IPS DF 6.9 (cell line): Measurements from ENCODE around the gene EXD1.
"Not testable (repeated sequence)": the region's sequence is repeated elsewhere in the genome, so short reads cannot be mapped to it uniquely, and the experiment has no call there.

Source experiments
- DNase-seq: peaks from one replicate; pipeline ENCODE4 v3.0.0-alpha.2; 2013; ENCODE audit warnings: low read depth, low spot score
- H3K27ac ChIP-seq: one replicate; pipeline ENCODE4 v1.5.1; 2013; ENCODE audit warnings: low read length, control low read depth
- H3K27me3 ChIP-seq: 2 replicates; pipeline ENCODE4 v1.6.1; 2013; ENCODE audit warnings: mild to moderate bottlenecking, low read length; ENCODE audit not compliant: control insufficient read depth, insufficient read depth
- H3K36me3 ChIP-seq: 2 replicates; pipeline ENCODE4 v1.6.1; 2013; ENCODE audit warnings: low read length; ENCODE audit not compliant: control insufficient read depth, insufficient read depth
- H3K4me1 ChIP-seq: 2 replicates; pipeline ENCODE4 v1.6.1; 2013; ENCODE audit warnings: low read length; ENCODE audit not compliant: control insufficient read depth, insufficient read depth
- H3K4me3 ChIP-seq: 2 replicates; pipeline ENCODE4 v1.5.1; 2013; ENCODE audit warnings: mild to moderate bottlenecking, low read length
- H3K9me3 ChIP-seq: 2 replicates; pipeline ENCODE4 v1.6.1; 2013; ENCODE audit warnings: low read length, inconsistent platforms; ENCODE audit not compliant: control insufficient read depth, insufficient read depth
- WGBS: extraction: QIAGEN DNeasy Blood & Tissue Kit; methylation state at CpG from one replicate; pipeline ENCODE4 v1.1.7; 2013; ENCODE audit warnings: mixed read lengths, missing lambda C conversion rate; ENCODE audit not compliant: insufficient read length, insufficient coverage; 5-methylcytosine and 5-hydroxymethylcytosine counted together

Gene EXD1, protein sequence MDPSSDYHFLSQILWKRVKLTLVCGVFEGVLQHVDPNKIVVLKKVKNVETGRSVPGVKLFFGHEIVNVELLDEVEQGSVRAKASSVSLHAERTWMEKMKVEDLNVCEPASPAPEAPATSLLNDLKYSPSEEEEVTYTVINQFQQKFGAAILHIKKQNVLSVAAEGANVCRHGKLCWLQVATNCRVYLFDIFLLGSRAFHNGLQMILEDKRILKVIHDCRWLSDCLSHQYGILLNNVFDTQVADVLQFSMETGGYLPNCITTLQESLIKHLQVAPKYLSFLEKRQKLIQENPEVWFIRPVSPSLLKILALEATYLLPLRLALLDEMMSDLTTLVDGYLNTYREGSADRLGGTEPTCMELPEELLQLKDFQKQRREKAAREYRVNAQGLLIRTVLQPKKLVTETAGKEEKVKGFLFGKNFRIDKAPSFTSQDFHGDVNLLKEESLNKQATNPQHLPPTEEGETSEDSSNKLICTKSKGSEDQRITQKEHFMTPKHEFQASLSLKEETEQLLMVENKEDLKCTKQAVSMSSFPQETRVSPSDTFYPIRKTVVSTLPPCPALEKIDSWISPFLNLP

DNA sequence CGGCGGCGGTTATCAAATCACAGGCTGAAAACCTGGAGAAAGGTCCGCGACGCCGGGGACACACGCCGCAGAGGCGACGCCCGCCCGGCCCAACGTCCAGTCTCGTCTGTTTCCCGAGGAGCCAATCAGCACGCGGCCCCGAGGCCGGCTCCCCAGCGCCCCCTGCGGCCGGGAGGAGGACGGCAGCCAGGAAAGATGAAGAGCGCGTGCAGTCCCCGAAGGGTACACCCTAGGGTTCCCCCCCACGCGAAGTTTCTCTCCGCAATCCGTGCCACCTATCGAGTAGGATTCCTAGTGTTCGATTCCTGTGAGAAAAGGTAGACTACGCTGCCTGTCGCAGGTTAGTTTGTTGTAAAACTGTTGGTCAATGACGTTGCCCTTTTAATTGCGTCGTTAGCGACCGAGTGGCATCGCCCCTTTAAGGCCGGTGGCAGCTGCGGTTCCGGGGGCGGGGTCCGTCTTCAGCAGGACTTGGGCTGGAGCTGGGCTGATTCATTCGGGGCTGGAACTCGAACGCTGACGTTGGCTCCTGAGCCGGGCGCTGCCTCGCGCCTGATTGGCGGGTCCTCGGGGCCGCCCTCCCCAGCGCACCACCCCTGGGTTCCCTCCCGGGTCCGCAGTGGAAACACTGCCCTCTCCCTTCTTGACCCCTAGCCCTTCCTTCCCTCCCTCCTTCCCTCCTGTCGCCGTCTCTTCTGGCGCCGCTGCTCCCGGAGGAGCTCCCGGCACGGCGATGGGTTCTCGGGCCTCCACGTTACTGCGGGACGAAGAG lies at the start of gene EXD1, which contains the start of gene CHP1:
Gene EXD1 (minus strand): TSS at position 108 of the 772 bp plus-strand sequence. CDS start 4,182 bp downstream, outside the sequence.
Gene CHP1 (plus strand): TSS at position 619 of the 772 bp plus-strand sequence. CDS start 115 bp downstream, at position 734.
- no peaks in the 10 kb centered on the region for H3K4me1 ChIP-seq

DNA sequence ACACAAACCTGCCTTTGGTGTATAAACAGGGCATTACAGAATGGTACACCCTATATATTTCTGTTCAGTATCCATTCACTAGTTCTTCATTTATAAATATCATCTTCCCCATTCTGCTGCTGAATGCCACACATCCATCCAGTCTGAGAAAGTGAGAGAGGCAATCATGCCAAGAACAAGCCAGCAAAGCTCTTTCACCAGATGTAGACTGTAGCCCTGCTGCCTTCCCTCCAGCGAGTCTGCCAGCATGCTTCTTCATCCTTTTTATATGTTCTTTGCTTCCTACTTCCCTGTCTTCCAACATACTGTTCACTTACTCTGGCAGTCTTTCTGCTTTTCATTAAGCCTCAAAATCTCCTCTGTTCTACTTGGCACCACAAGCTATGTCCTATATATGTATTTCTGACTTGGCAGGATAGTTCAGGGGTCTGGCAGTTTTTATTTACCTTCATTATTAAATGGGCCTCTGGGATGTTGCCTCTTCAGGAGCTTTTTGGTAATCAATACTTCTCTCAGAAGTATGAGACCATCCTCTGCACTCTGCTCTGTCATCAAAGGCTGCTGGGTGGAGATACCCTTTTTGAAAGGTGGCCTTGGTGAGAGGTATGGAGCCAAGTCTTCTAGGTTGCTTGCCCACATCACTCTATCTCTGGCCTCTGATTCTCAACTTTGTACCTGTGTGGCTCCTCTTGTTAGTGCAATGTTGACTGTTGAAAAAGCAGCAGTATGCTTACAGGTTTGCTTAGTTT lies 49.2 kb upstream of the EXD1 start:
- no peaks in the 10 kb centered on the region; the same call in 1 of the 2 replicates for H3K4me1 ChIP-seq
- DNase-seq = no peak
- H3K27me3 ChIP-seq = no peaks in the 10 kb centered on the region
- no peaks in the 10 kb centered on the region for H3K9me3 ChIP-seq
- no peak overlapping the region for H3K4me3 ChIP-seq
- H3K27ac ChIP-seq = no peak overlapping the region
- WGBS = no CpG with 5 or more reads among the region's 1 CpG
- H3K36me3 ChIP-seq = peaks cover 2% of the 10 kb centered on the region; the same call in 1 of the 2 replicates

More for the DNA sequence above, at the start of gene EXD1, which contains the start of gene CHP1:
- peak; percentile 95 for DNase-seq
- H3K36me3 ChIP-seq = no peaks in the 10 kb centered on the region
- no peaks in the 10 kb centered on the region for H3K9me3 ChIP-seq
- no peak within 1 kb of the TSS for H3K27ac ChIP-seq
- no CpG with 5 or more reads among the region's 72 CpGs for WGBS
- H3K27me3 ChIP-seq = no peaks in the 10 kb centered on the region
- peak within 1 kb of the TSS; percentile 59 for H3K4me3 ChIP-seq

DNA sequence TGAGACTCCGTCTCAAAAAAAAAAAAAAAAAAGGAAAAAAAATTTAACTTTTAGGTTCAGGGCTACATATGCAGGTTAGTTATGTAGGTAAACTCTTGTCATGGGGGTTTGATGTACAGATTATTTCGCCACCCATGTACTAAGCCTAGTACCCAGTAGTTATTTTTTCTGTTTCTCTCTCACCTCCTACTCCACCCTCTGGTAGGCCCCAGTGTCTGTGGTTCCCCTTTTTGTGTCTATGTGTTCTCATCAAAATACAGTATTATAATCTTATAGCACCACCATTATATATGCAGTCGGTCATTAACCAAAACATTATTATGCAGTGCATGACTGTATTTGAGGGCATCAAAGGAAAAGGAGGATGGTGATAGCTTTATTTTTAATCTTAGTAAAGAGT lies 47.8 kb upstream of the EXD1 start:
- no CpG with 5 or more reads among the region's 3 CpGs for WGBS
- Histone ChIP-seq H3K27me3 (no peaks in the 10 kb centered on the region), H3K36me3 (peaks cover 2% of the 10 kb centered on the region; the same call in 1 of the 2 replicates)

DNA sequence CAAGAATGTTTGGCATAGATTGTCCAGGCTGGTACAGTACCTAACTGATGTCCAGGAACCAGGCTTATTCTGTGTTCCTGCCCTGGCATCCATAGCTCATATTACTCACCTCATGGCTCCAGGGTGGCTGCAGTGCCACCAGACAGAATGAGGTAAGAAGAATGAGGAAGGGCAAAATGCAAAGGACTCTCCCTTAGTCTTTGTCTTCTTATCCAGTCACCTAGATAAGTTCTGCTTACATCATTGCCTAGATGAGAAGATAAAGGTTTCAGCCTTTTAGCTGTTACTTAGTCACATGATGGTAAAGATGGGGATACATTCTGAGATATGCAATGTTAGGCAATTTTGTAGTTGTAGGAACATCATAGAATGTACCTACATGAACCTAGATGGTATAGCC lies 46.3 kb upstream of the EXD1 start:
- H3K27ac ChIP-seq = no peak overlapping the region
- no peaks in the 10 kb centered on the region for H3K4me1 ChIP-seq
- H3K27me3 ChIP-seq = no peaks in the 10 kb centered on the region
- DNase-seq = no peak
- H3K36me3 ChIP-seq = peaks cover 2% of the 10 kb centered on the region; the same call in 1 of the 2 replicates
- H3K9me3 ChIP-seq = no peaks in the 10 kb centered on the region
- no peak overlapping the region for H3K4me3 ChIP-seq

More for the DNA sequence above, 47.8 kb upstream of the EXD1 start:
- Histone ChIP-seq H3K4me1 (no peaks in the 10 kb centered on the region; the same call in 1 of the 2 replicates), H3K9me3 (no peaks in the 10 kb centered on the region), H3K4me3 (no peak overlapping the region), H3K27ac (no peak overlapping the region)
- no peak for DNase-seq

DNA sequence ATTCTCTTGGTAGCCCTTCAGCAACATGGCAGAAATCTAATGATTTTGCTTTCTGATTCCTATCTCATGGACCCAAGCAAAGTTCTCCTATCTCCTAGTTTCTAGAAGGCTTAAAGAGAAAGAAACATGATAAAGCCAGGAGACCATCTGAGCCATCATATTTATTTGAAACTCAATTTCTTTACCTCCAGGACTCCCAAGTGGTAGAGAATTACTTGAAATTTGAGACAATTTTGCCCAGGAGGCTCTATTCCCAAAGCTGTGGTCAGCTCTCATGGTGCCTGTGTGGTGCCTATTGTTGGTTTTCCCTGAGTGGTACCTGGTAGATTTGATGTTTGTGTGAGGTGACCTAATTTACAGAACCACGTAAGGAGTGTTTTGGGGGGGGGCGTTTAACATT lies 39.3 kb upstream of the EXD1 start:
- no CpG with 5 or more reads among the region's 2 CpGs for WGBS
- no peak for DNase-seq
- no peaks in the 10 kb centered on the region for H3K36me3 ChIP-seq

DNA sequence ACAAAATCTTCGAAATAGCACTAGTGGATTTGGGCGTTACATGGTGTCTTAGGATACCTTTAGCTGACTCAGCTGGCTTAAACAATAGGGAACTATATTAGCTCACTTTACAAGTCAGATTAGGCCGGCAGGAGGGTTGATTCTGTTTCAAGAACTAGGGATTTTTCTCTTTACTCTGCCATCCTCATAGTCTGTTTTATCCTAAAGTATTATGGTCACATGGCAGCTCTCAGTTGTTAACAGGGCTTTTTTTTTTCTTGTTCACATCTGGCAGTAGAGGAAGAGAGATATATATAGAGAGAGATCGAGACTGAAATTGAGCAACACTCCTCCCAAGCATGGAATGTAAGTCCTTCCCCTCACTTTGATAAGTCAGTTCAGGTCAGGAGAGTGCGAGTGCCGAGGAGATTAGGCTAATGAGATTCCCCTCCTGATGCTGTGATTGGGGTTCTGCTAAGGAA lies 33.4 kb upstream of the EXD1 start:
- no peaks in the 10 kb centered on the region for H3K9me3 ChIP-seq
- H3K27me3 ChIP-seq = no peaks in the 10 kb centered on the region
- H3K4me3 ChIP-seq = no peak overlapping the region
- H3K36me3 ChIP-seq = no peaks in the 10 kb centered on the region; the same call in 1 of the 2 replicates
- DNase-seq = no peak
- no CpG with 5 or more reads among the region's 6 CpGs for WGBS
- H3K27ac ChIP-seq = no peak overlapping the region
- no peaks in the 10 kb centered on the region; the same call in 1 of the 2 replicates for H3K4me1 ChIP-seq

More for the DNA sequence above, 39.3 kb upstream of the EXD1 start:
- H3K4me3 ChIP-seq = no peak overlapping the region
- no peaks in the 10 kb centered on the region for H3K27me3 ChIP-seq
- H3K4me1 ChIP-seq = no peaks in the 10 kb centered on the region
- no peaks in the 10 kb centered on the region for H3K9me3 ChIP-seq
- no peak overlapping the region for H3K27ac ChIP-seq

DNA sequence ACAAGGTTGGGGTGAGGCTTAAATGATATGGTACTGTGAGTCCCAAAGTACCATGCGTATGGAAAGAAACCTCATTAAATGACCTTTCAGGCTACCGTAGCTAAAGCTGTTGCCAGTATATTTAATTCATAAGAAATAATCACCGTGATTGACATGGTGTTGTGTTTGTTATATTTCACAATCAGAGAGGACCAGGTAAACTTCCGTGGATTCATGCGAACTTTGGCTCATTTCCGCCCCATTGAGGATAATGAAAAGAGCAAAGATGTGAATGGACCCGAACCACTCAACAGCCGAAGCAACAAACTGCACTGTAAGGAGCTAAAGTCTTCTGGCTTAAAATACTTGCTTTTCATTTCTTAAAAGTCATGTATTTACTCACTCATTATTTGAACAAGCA lies 32.0 kb upstream of the EXD1 start:
- no peaks in the 10 kb centered on the region; the same call in 1 of the 2 replicates for H3K4me1 ChIP-seq
- H3K9me3 ChIP-seq = no peaks in the 10 kb centered on the region
- no peak overlapping the region for H3K4me3 ChIP-seq
- no peak overlapping the region for H3K27ac ChIP-seq
- no peak for DNase-seq
- H3K36me3 ChIP-seq = peaks cover 3% of the 10 kb centered on the region; the same call in 1 of the 2 replicates
- no peaks in the 10 kb centered on the region for H3K27me3 ChIP-seq
- WGBS = no CpG with 5 or more reads among the region's 8 CpGs

DNA sequence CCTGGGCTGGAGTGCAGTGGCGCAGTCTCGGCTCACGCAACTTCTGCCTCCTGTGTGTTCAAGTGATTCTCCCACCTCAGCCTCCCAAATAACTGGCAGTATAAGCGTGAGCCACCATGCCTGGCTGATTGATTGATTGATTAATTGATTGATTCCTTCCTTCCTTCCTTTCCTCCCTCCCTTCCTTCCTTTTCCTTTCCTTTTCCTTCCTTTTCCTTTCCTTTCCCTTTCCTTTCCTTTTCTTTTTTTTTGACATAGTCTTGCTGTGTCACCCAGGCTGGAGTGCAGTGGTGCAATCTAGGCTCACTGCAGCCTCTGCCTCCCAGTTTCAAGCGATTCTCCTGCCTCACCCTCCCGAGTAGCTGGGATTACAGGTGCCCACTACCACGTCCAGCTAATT lies 30.4 kb upstream of the EXD1 start:
- not testable (repeated sequence) for H3K27me3 ChIP-seq, H3K36me3 ChIP-seq, H3K27ac ChIP-seq, DNase-seq, H3K9me3 ChIP-seq, H3K4me1 ChIP-seq, H3K4me3 ChIP-seq
- no CpG with 5 or more reads among the region's 7 CpGs for WGBS

DNA sequence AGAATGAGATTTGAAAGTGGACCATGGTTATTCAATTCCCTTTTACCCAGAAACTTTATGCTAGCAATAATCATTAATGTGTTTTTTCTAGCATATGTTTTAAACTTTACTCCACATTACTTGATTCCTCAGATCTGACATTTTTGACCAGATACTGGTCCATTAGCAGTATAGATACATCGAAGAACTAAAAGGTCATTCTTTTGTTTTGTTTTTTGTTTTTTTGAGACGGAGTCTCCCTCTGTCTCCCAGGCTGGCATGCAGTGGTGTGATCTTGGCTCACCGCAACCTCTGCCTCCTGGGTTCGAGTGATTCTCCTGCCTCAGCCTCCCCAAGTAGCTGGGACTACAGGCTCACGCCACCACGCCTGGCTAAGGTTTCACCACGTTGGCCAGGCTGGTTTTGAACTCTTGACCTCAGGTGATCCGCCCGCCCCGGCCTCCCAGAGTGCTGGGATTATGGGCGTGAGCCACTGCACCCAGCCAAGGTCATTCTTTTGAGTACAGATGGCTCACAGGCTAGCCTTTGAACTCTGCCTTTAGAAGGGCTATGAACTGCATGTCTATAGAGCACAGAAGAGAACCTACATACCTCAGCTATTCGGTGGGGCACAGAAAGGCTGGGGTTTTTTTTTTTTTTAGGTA lies 29.1 kb upstream of the EXD1 start:
- Histone ChIP-seq H3K4me3 (no peak overlapping the region), H3K27ac (no peak overlapping the region), H3K4me1 (no peaks in the 10 kb centered on the region; the same call in 1 of the 2 replicates), H3K36me3 (peaks cover 3% of the 10 kb centered on the region; the same call in 1 of the 2 replicates), H3K9me3 (no peaks in the 10 kb centered on the region), H3K27me3 (no peaks in the 10 kb centered on the region)
- no peak for DNase-seq
- no CpG with 5 or more reads among the region's 12 CpGs for WGBS
